ENCODE results near the gene IFT43.

The IFT43 gene

DNA sequence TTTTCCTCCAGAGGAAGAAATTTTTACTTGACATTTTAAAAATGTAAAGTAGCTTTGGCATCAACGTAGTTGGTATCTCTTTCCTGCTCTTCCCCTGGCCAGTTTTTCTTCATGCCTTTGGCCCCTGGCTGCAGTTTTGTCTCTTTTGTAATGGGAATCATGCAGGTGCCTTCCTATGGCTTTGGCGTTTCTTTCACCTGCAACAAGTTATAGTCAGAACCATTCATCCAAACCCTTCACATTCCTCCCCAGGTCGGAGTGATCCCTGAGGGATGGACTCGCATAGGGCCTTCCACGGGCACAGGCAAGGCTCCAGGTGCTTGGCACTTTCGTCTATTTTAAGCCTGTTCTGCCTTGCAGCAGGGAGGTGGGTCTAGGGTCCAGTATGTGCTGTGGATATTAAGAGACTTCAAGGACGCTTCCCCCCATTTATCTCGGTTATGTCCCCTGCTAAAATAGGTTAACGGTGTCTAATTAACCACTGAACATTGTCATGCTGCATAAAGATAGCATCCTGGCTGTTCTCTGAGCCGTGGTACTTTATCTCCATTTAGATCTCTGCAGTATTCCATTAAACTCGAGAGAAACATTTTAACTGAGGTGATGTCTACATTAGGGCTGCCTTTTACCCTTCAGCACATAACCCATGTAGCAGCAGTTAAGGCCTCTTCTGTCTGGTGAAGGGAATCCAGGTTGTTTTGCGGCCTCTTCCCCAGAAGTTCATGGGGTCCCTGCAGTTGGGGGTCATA lies 66.3 kb downstream of the IFT43 start:
- Mint-ChIP-seq H3K27me3 (no peaks in the 10 kb centered on the region), H3K27ac (no peak overlapping the region)
- DNase-seq: no peak

GRCh38 chr14:76053572-76054355 lies 68.2 kb downstream of the IFT43 start:
- no peaks in the 10 kb centered on the region for H3K27me3 Mint-ChIP-seq
- DNase-seq (no peak), ATAC-seq (replicated peaks) (no peak)
- H3K4me1 Mint-ChIP-seq (ENCODE audit: low read depth in 2 of 2): no peaks in the 10 kb centered on the region
- peak overlapping the region in 1 of 2 donors; percentile 35 for H3K27ac Mint-ChIP-seq
- no peaks in the 10 kb centered on the region for H3K9me3 Mint-ChIP-seq
- H3K36me3 Mint-ChIP-seq (ENCODE audit: insufficient read depth): no peaks in the 10 kb centered on the region
- no peak overlapping the region for H3K4me3 Mint-ChIP-seq

More for the DNA sequence above, 66.3 kb downstream of the IFT43 start:
- ATAC-seq (replicated peaks): no peak
- Mint-ChIP-seq H3K9me3 (no peaks in the 10 kb centered on the region), H3K4me1 (ENCODE audit: low read depth in 2 of 2) (no peaks in the 10 kb centered on the region), H3K36me3 (ENCODE audit: insufficient read depth) (no peaks in the 10 kb centered on the region), H3K4me3 (no peak overlapping the region)

- Mint-ChIP-seq H3K27ac (peak overlapping the region in 1 of 2 donors; percentile 35), H3K27me3 (no peaks in the 10 kb centered on the region), H3K4me3 (no peak overlapping the region), H3K36me3 (ENCODE audit: insufficient read depth) (no peaks in the 10 kb centered on the region), H3K4me1 (ENCODE audit: low read depth in 2 of 2) (no peaks in the 10 kb centered on the region), H3K9me3 (no peaks in the 10 kb centered on the region)
- ATAC-seq (replicated peaks) (no peak), DNase-seq (no peak)
Measured at GRCh38 chr14:76055330-76055729, 69.8 kb downstream of the IFT43 start.

DNA sequence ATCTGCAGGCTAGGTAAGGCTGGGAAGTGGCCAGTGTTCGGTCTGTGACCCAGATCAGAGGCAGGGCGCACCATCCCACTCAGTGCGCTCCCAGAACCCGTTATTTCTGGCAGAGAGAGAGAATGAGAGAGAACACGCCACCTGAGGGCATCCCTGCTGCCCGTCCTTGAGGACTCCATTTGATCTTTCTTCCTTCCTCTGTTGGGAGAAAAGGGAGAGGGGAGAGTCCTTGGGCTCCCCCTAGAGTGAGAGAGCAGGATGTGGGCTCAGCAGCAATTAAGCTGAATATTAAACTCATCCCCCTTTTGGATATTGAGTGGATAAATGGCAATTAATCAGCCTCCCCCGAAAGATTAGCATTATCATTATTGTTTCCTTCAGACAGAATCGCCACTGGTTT lies 70.6 kb downstream of the IFT43 start:
- ATAC-seq (replicated peaks) (no peak), DNase-seq (no peak)
- no peak overlapping the region for H3K4me3 Mint-ChIP-seq
- no peaks in the 10 kb centered on the region for H3K4me1 Mint-ChIP-seq (ENCODE audit: low read depth in 2 of 2)
- no peaks in the 10 kb centered on the region for H3K27me3 Mint-ChIP-seq
- no peaks in the 10 kb centered on the region for H3K9me3 Mint-ChIP-seq
- no peak overlapping the region for H3K27ac Mint-ChIP-seq
- H3K36me3 Mint-ChIP-seq (ENCODE audit: insufficient read depth): no peaks in the 10 kb centered on the region

DNA sequence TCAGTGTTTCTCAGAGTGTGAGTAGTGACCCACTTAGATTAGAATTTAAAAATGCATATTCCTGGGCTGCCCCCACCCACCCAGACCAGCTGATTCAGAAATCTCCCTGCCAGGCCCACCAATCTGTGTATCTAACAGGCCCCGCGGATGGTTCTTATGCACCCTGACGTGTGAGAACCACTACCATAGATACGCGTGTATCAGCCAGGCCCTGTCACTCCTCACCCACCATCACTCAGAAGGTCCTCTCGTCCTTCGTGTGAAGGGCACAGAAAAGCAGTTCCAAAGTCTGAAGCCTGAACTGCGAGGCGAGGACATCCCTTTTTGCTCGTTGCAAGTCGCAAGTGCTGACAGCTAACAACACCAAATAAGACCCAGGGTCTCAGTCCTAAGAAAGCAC lies 72.4 kb downstream of the IFT43 start:
- DNase-seq (no peak), ATAC-seq (replicated peaks) (no peak)
- H3K27me3 Mint-ChIP-seq: no peaks in the 10 kb centered on the region
- H3K4me3 Mint-ChIP-seq: no peak overlapping the region
- H3K4me1 Mint-ChIP-seq (ENCODE audit: low read depth in 2 of 2): no peaks in the 10 kb centered on the region
- no peaks in the 10 kb centered on the region for H3K36me3 Mint-ChIP-seq (ENCODE audit: insufficient read depth)
- no peaks in the 10 kb centered on the region for H3K9me3 Mint-ChIP-seq
- H3K27ac Mint-ChIP-seq: peak overlapping the region in 1 of 2 donors; percentile 7

- Mint-ChIP-seq H3K36me3 (ENCODE audit: insufficient read depth) (peaks cover 4% of the 10 kb centered on the region), H3K27me3 (no peaks in the 10 kb centered on the region), H3K27ac (no peak overlapping the region), H3K4me3 (no peak overlapping the region), H3K9me3 (peaks cover 0 to 1% of the 10 kb centered on the region in 2 donors), H3K4me1 (ENCODE audit: low read depth in 2 of 2) (no peaks in the 10 kb centered on the region)
- DNase-seq (no peak), ATAC-seq (replicated peaks) (no peak)
Measured at GRCh38 chr14:76063327-76063726, 77.8 kb downstream of the IFT43 start.

- H3K27ac Mint-ChIP-seq: no peak overlapping the region
- DNase-seq (no peak), ATAC-seq (replicated peaks) (no peak)
- no peaks in the 10 kb centered on the region for H3K4me1 Mint-ChIP-seq (ENCODE audit: low read depth in 2 of 2)
- H3K4me3 Mint-ChIP-seq: no peak overlapping the region
- H3K36me3 Mint-ChIP-seq (ENCODE audit: insufficient read depth): peaks cover 4% of the 10 kb centered on the region
- peaks cover 0 to 1% of the 10 kb centered on the region in 2 donors for H3K9me3 Mint-ChIP-seq
- H3K27me3 Mint-ChIP-seq: no peaks in the 10 kb centered on the region
Measured at GRCh38 chr14:76065519-76065918, 80.0 kb downstream of the IFT43 start.

DNA sequence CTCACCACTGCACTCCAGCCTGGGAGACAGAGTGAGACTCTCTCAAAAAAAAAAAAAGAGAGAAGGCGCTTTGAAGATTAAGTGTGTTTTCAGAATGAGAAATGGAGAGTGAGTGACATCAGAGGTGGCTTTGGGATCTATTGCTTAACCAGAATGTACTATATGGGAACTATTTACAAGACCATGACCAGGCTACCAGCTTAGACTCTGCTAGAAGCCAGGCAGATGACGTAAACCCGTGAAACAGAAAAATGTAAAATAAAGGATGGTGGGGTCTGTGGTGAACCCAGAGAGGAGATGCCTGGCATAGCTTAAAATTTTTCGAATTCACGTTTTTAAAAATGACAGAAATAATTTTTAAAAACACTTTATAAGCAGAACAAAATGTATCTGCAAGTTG lies 82.0 kb downstream of the IFT43 start:
- no peak overlapping the region for H3K4me3 Mint-ChIP-seq
- H3K27ac Mint-ChIP-seq: no peak overlapping the region
- peaks cover 4% of the 10 kb centered on the region for H3K36me3 Mint-ChIP-seq (ENCODE audit: insufficient read depth)
- H3K9me3 Mint-ChIP-seq: peaks cover 0 to 1% of the 10 kb centered on the region in 2 donors
- no peak for DNase-seq
- no peaks in the 10 kb centered on the region for H3K27me3 Mint-ChIP-seq
- no peak for ATAC-seq (replicated peaks)
- no peaks in the 10 kb centered on the region for H3K4me1 Mint-ChIP-seq (ENCODE audit: low read depth in 2 of 2)

- Mint-ChIP-seq H3K27ac (no peak overlapping the region), H3K36me3 (ENCODE audit: insufficient read depth) (peaks cover 2% of the 10 kb centered on the region), H3K4me3 (no peak overlapping the region), H3K27me3 (no peaks in the 10 kb centered on the region), H3K9me3 (no peaks in the 10 kb centered on the region), H3K4me1 (ENCODE audit: low read depth in 2 of 2) (no peaks in the 10 kb centered on the region)
- no peak for ATAC-seq (replicated peaks)
- no peak for DNase-seq
Measured at GRCh38 chr14:76073717-76074116, 88.2 kb downstream of the IFT43 start.

- no peak for ATAC-seq (replicated peaks)
- no peak for DNase-seq
- no peaks in the 10 kb centered on the region for H3K27me3 Mint-ChIP-seq
- H3K27ac Mint-ChIP-seq: no peak overlapping the region
- H3K9me3 Mint-ChIP-seq: no peaks in the 10 kb centered on the region
- H3K36me3 Mint-ChIP-seq (ENCODE audit: insufficient read depth): peaks cover 2% of the 10 kb centered on the region
- no peak overlapping the region for H3K4me3 Mint-ChIP-seq
- H3K4me1 Mint-ChIP-seq (ENCODE audit: low read depth in 2 of 2): no peaks in the 10 kb centered on the region
Measured at GRCh38 chr14:76077340-76077739, 91.8 kb downstream of the IFT43 start.

DNA sequence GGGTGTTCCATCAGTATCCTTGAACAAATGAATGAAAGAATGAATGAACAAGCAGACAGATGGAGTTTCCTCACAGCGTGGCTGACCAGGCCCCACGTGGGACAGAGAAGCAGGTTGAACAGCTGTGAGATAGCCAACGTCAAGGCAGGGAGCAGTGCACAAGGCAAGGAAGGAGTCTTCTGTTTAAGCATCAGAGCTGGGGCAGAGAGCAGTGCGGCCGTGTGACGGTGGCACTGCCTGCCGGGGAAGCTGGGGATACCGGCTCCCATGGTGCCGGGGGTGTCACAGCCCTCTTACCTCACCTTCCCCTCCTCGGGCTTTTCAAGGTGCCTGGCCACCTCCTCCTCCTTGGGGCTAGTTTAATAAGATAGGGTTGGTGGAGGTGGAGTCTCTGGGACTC lies 92.9 kb downstream of the IFT43 start:
- no peaks in the 10 kb centered on the region for H3K27me3 Mint-ChIP-seq
- peaks cover 2% of the 10 kb centered on the region for H3K36me3 Mint-ChIP-seq (ENCODE audit: insufficient read depth)
- H3K4me3 Mint-ChIP-seq: no peak overlapping the region
- ATAC-seq (replicated peaks) (no peak), DNase-seq (no peak)
- no peak overlapping the region for H3K27ac Mint-ChIP-seq
- H3K4me1 Mint-ChIP-seq (ENCODE audit: low read depth in 2 of 2): no peaks in the 10 kb centered on the region
- H3K9me3 Mint-ChIP-seq: no peaks in the 10 kb centered on the region

DNA sequence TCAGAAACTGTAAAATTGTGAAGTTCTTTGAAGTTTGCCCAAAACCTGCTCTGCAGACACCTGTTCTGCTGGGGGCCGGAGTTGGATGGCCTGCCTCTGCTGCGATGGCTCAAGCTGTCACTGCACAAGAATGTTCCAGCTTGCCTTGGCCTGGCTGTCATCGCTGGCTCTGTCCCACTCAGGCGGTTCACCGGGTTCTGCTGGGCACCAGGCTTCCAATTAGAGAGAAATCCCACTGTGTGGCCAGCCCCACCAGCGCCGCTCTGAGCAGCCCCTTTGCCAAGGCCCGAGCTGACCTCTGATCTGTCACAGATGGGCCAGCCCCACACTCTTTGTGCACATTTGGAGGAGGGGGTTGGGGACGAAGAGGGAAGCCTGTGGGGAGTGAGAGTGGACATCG lies 94.5 kb downstream of the IFT43 start:
- DNase-seq (no peak), ATAC-seq (replicated peaks) (no peak)
- no peaks in the 10 kb centered on the region for H3K9me3 Mint-ChIP-seq
- H3K4me1 Mint-ChIP-seq (ENCODE audit: low read depth in 2 of 2): no peaks in the 10 kb centered on the region
- no peak overlapping the region for H3K27ac Mint-ChIP-seq
- H3K4me3 Mint-ChIP-seq: no peak overlapping the region
- H3K36me3 Mint-ChIP-seq (ENCODE audit: insufficient read depth): no peaks in the 10 kb centered on the region
- no peaks in the 10 kb centered on the region for H3K27me3 Mint-ChIP-seq

GRCh38 chr14:76080471-76080870 lies 94.9 kb downstream of the IFT43 start:
- no peaks in the 10 kb centered on the region for H3K4me1 Mint-ChIP-seq (ENCODE audit: low read depth in 2 of 2)
- H3K4me3 Mint-ChIP-seq: no peak overlapping the region
- no peak for DNase-seq
- H3K36me3 Mint-ChIP-seq (ENCODE audit: insufficient read depth): no peaks in the 10 kb centered on the region
- H3K9me3 Mint-ChIP-seq: no peaks in the 10 kb centered on the region
- H3K27ac Mint-ChIP-seq: no peak overlapping the region
- no peak for ATAC-seq (replicated peaks)
- H3K27me3 Mint-ChIP-seq: no peaks in the 10 kb centered on the region

DNA sequence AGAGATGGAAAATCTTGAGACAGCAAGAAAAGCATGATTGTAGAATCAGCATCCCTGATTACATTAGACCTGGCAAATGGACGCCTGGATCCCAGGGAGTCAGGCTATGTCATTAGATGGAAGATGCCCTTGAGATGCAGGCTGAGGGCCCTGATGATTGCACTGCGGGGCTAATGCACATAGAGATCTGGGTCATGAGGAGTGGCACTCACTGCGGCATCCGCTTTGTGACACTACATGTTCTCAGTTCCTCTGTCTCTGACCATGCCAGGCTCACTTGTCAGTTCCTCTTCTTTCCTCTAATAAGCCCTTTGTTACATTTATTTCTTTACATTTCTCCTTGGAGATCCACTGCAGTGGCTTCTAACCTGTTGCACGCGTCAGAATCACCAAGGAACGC lies 96.1 kb downstream of the IFT43 start:
- Mint-ChIP-seq H3K4me1 (ENCODE audit: low read depth in 2 of 2) (no peaks in the 10 kb centered on the region), H3K4me3 (no peak overlapping the region), H3K36me3 (ENCODE audit: insufficient read depth) (no peaks in the 10 kb centered on the region), H3K27ac (no peak overlapping the region), H3K9me3 (no peaks in the 10 kb centered on the region), H3K27me3 (no peaks in the 10 kb centered on the region)
- no peak for DNase-seq
- no peak for ATAC-seq (replicated peaks)
